Suprapubic skin (tissue), 4 donors: Measurements from ENCODE around the gene PHF1. TPM values are rescaled to one million over a fixed set of nuclear protein-coding genes. Genes with fewer than 3 reads are reported as not detected.

Experiments used
- DNase-seq, 2 donors: peaks; one replicate each; pipeline ENCODE4 v3.0.0-alpha.2; 2019; ENCODE audit warnings: low spot score in 2 of 2
- H3K27ac ChIP-seq: fragments of 200-600 bp; sonication (generic); one replicate; pipeline ENCODE4 v1.5.1; 2019
- H3K27me3 ChIP-seq: fragments of 200-600 bp; sonication (generic); one replicate; pipeline ENCODE4 v1.5.1; 2019
- H3K36me3 ChIP-seq: fragments of 200-600 bp; sonication (generic); one replicate; pipeline ENCODE4 v1.5.1; 2019
- H3K4me1 ChIP-seq: fragments of 200-600 bp; sonication (generic); one replicate; pipeline ENCODE4 v1.5.1; 2019
- H3K4me3 ChIP-seq: fragments of 200-600 bp; sonication (generic); one replicate; pipeline ENCODE4 v1.5.1; 2019; ENCODE audit warnings: mild to moderate bottlenecking
- H3K9me3 ChIP-seq: fragments of 200-600 bp; sonication (generic); one replicate; pipeline ENCODE4 v1.5.1; 2019
- CTCF ChIP-seq, 2 donors: fragments of 200-600 bp in 1 of 2; fragments of 450-650 bp in 1 of 2; sonication (generic) in 1 of 2; IDR thresholded peaks; one replicate each; pipeline ENCODE4 v1.5.1; 2016 to 2019; ENCODE audit warnings: antibody characterized with exemption in 2 of 2, mild to moderate bottlenecking in 1 of 2, moderate library complexity in 1 of 2
- EP300 ChIP-seq: sonication (generic); formaldehyde crosslinking; IDR thresholded peaks from one replicate; pipeline ENCODE4 v1.6.1; 2017; ENCODE audit warnings: antibody characterized with exemption
- POLR2A ChIP-seq, 2 donors: fragments of 450-650 bp; IDR thresholded peaks; one replicate each; pipeline ENCODE4 v1.6.1; 2017; ENCODE audit warnings: antibody characterized with exemption in 2 of 2, mild to moderate bottlenecking in 2 of 2, moderate library complexity in 2 of 2
- POLR2AphosphoS5 ChIP-seq, 3 donors: sonication (generic); formaldehyde crosslinking; IDR thresholded peaks; one replicate each; pipeline ENCODE4 v1.6.1; 2017; ENCODE audit warnings: antibody characterized with exemption in 3 of 3
- WGBS: methylation state at CpG from one replicate; pipeline ENCODE4 v1.1.5; 2018; 5-methylcytosine and 5-hydroxymethylcytosine counted together
- total RNA-seq, 4 donors: library from RNA; depleted of rRNA; stranded (reverse); fragments of >200 nt; gene quantifications; one replicate each; pipeline ENCODE4 v1.1.0, GENCODE V29; 2016

Gene PHF1
- total RNA-seq, 4 donors from 2014 or later: 35.9 to 102 (median 48.6) TPM

GRCh38 chr6:33380272-33380981 lies 30.4 kb upstream of the PHF1 start:
- TF ChIP-seq POLR2AphosphoS5 (IDR thresholded peaks at IDR 0.05) (no peak), POLR2A (IDR thresholded peaks at IDR 0.05) (no peak), CTCF (IDR thresholded peaks at IDR 0.05) (no peak), EP300 (no peak)
- H3K36me3 ChIP-seq: no peaks in the 10 kb centered on the region
- H3K4me1 ChIP-seq: peaks cover 34% of the 10 kb centered on the region
- no peak for DNase-seq
- no peak overlapping the region for H3K4me3 ChIP-seq
- no peak overlapping the region for H3K27ac ChIP-seq
- H3K27me3 ChIP-seq: no peaks in the 10 kb centered on the region
- WGBS: 61% methylated on average over 2 of the region's 2 CpGs
- no peaks in the 10 kb centered on the region for H3K9me3 ChIP-seq

GRCh38 chr6:33383427-33384185 lies 27.2 kb upstream of the PHF1 start:
- 73% methylated on average over 10 of the region's 10 CpGs for WGBS
- Histone ChIP-seq H3K36me3 (no peaks in the 10 kb centered on the region), H3K4me3 (no peak overlapping the region), H3K27me3 (no peaks in the 10 kb centered on the region), H3K9me3 (no peaks in the 10 kb centered on the region), H3K4me1 (peaks cover 7% of the 10 kb centered on the region), H3K27ac (no peak overlapping the region)
- no peak for DNase-seq
- no peak for TF ChIP-seq POLR2AphosphoS5 (IDR thresholded peaks at IDR 0.05)
- no peak for TF ChIP-seq CTCF (IDR thresholded peaks at IDR 0.05)
- no peak for TF ChIP-seq EP300

GRCh38 chr6:33384581-33385020 lies 26.2 kb upstream of the PHF1 start:
- no peak for DNase-seq
- Histone ChIP-seq H3K27ac (no peak overlapping the region), H3K9me3 (no peaks in the 10 kb centered on the region), H3K27me3 (no peaks in the 10 kb centered on the region), H3K36me3 (no peaks in the 10 kb centered on the region), H3K4me3 (no peak overlapping the region), H3K4me1 (peaks cover 7% of the 10 kb centered on the region)
- TF ChIP-seq POLR2AphosphoS5 (IDR thresholded peaks at IDR 0.05): no peak
- TF ChIP-seq EP300: no peak
- no peak for TF ChIP-seq POLR2A (IDR thresholded peaks at IDR 0.05)
- TF ChIP-seq CTCF (IDR thresholded peaks at IDR 0.05): peak in 1 of 2 donors; percentile 34
- 23% methylated on average over 4 of the region's 4 CpGs for WGBS

- Histone ChIP-seq H3K27ac (no peak overlapping the region), H3K4me3 (no peak overlapping the region), H3K4me1 (peaks cover 17% of the 10 kb centered on the region), H3K36me3 (no peaks in the 10 kb centered on the region), H3K27me3 (no peaks in the 10 kb centered on the region), H3K9me3 (no peaks in the 10 kb centered on the region)
- TF ChIP-seq EP300: no peak
- no peak for TF ChIP-seq POLR2AphosphoS5 (IDR thresholded peaks at IDR 0.05)
- DNase-seq: no peak
- 79% methylated on average over 2 of the region's 2 CpGs for WGBS
Measured at GRCh38 chr6:33390173-33390572, 20.6 kb upstream of the PHF1 start.

GRCh38 chr6:33390767-33391277 lies 20.0 kb upstream of the PHF1 start:
- no peak overlapping the region for H3K4me3 ChIP-seq
- peak overlapping the region; percentile 86 for H3K27ac ChIP-seq
- WGBS: 74% methylated on average over 9 of the region's 9 CpGs
- no peak for DNase-seq
- H3K27me3 ChIP-seq: no peaks in the 10 kb centered on the region
- H3K4me1 ChIP-seq: peaks cover 17% of the 10 kb centered on the region
- no peaks in the 10 kb centered on the region for H3K9me3 ChIP-seq
- TF ChIP-seq CTCF (IDR thresholded peaks at IDR 0.05) (no peak), EP300 (no peak), POLR2A (IDR thresholded peaks at IDR 0.05) (no peak), POLR2AphosphoS5 (IDR thresholded peaks at IDR 0.05) (no peak)
- H3K36me3 ChIP-seq: no peaks in the 10 kb centered on the region
